G401.6 (cell line): ENCODE data around the gene MDN1.

Experiments used
- FAIRE-seq: peaks from 2 replicates; lab custom pipeline; 2012; peaks lifted over from hg19 to GRCh38; lab: Jason Lieb, UNC

MDN1 gene

DNA sequence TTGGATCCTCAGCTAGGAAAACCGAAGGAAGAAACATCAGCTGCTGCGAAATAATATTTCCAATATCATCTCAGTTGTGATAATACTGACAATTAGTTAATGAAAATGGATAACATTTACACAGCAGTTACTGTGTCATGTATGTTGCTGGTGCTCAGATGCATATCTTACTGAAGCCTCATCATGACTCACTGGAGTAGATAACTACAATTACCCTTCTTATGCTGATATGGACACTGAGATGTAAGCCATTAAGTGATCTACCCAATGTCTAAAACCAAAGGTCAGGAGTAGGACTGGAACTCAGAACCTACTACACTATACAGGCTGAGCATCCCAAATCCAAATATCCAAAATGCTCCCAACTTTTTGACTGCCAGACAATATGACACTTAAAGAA, 126.4 kb downstream of the MDN1 start:
- FAIRE-seq: no peak

DNA sequence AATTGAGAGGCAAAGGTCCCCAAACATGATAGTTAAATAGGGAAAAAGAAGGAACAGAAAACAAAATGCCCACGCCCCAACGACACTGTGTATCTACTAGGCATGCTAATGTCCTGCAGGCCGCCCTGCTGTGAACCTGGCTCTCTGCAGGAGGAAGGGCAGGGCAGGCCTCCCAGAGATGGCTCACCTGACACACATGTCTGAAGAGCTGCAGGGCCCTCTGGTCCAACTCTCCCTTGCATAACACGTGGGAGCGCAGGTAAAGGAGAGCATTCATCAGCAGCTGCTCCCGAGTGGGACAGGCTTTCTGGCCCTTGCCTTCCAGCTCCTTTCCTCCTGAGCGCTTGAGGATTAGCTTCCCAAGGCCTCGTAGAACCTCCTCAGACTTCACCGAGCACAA, 127.3 kb downstream of the MDN1 start:
- FAIRE-seq: no peak

DNA sequence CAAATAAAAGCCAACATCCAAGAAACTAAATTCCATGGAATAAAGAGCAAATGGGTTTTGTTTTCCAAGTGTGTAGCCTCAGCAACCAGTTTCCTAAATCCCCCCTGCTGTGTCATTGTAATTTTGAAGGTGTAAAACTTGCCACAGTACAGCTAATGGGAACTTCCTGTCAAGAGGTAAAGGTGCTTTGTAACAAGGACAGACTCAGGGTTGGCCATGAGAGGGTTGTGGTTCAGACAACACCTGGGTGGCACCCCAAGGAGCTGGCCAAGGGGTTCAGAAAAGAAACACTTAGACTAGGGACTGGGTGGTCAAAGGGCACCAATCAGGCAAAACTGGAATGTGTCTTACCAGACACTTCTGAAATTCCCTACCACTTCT, 128.7 kb downstream of the MDN1 start:
- FAIRE-seq: no peak

DNA sequence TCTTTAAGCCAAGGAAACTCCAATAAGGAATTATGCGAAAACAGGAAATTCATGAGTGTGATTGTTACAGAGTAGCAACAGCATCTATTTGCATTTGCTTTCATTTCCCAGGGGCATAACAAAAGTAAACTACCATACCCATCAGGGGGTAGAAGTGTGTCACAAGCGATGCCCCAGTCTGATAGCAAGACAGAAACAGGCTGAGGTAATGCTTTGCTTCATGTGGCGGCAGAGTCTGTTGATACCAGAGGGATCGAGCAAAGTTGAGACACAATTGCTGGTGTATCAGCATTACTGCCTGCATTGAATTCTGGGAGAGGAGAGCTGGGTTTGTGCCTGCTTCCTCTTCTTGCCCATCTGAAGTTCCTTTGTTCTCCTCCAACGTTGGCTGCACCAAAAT, 129.9 kb downstream of the MDN1 start:
- FAIRE-seq: no peak

DNA sequence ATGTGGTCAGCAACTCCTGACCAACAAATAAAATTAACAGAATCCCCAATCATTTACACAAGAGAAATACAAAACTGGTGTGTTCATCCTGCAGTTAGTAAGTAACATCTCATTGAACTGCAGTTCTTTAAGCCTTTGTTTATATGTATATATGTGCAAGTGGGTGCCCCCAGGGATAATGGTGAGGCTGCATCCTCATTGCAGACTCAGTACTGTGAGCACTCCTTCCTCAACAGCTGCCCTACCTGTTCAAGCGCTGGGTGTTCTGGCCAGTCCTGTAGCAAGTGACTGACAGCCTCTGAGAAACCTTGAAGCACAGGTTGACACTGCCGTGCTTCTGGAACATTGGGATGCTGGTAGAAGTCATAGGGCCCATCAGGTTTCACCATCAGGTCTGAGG, 131.3 kb downstream of the MDN1 start:
- no peak for FAIRE-seq

DNA sequence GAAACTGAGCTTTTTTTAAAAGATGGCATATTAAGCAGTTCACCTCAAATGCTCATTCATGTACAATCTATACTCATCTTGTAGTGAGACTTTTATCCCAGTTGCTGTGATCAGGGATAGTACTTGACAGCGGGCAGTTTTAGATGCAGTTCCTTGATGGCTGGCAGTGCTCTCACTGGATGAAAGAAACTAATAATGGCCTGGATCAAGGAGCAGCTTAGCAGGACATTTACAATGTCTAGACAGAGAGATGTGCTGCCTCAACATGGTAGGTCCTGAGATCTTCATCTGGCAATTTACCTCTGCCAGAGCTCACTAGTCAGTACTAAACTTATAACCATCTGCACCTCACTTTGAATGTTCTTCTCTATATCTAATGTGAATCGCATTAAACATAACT, 134.3 kb downstream of the MDN1 start:
- FAIRE-seq: no peak

DNA sequence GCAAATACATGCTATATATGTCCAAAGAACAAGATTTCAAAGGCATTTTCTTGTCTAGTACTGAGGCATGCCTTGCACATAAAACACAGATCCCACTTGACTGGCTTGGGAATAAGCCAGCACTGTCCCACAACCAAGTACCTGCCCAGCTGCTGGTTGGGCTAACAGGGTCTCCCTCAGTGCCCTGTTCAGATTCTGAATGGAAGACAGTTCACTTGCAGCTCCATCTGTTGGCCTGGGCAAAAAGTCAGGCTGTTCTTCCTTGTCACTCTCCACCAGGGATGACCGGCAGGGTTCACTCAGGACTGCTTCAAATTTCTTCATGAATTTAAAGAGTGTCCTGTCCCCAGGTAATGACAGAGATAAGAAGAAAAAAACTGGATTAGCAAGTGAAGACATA, 136.6 kb downstream of the MDN1 start:
- no peak for FAIRE-seq

DNA sequence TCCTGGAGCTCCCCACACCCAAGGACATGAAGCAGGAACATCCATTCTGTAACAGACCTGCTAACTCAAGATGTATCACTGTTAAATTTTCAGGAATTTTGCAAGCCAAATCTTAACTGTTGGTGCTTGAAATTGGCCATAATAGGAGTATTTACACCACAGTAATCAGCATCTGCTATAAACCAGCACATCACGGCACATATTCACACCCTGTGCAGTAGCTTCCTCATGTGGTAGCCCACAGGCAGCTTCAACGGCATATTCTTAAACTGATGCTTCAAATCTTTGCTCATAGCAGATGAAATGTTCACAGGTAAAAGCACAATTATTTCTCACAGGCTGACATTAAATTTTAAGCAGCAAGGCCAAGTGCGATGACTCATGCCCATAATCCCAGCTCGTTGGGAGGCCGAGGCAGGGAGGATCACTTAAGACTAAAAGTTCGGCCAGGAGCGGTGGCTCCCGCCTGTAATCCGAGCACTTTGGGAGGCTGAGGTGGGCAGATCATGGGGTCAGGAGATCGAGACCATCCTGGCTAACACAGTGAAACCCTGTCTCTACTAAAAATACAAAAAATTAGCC, 137.5 kb downstream of the MDN1 start:
- FAIRE-seq: no peak

DNA sequence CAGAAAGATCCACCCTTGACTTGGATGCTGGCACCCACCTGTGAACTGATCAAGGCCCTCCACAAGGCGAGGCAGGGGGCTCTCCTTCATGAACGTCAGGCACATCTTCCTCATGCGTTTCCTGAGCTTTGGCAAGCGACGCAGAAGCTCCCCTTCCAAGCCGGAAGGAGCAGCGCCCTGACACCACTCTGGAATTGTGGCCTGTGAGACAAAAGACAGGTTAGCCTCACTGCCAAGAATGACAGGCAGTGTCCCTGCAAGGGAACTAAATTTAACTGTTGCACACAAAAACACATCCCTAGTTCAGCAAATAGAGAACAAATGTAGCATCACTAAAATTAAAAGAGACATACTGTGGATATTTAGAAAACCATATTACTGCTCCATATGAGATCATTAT, 139.0 kb downstream of the MDN1 start:
- FAIRE-seq: no peak

DNA sequence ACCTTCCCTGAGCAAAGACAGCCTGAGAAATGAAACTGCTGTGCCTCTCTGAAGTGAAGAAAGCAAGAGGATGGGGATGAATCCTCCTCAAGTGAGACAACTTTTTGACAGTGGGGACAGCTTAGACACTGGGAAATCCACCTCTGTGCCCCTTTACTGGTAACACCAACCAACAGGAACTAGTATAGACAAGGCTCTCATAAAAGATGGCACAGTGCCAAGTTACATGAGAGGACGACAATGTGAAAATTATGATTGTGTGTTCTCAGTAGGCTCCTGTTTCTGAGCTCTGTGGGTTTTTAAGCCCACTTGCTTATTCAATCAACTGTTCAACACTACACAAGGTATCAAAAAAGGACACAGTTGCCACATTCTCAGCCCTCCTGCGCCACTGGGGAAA, 139.4 kb downstream of the MDN1 start:
- no peak for FAIRE-seq

DNA sequence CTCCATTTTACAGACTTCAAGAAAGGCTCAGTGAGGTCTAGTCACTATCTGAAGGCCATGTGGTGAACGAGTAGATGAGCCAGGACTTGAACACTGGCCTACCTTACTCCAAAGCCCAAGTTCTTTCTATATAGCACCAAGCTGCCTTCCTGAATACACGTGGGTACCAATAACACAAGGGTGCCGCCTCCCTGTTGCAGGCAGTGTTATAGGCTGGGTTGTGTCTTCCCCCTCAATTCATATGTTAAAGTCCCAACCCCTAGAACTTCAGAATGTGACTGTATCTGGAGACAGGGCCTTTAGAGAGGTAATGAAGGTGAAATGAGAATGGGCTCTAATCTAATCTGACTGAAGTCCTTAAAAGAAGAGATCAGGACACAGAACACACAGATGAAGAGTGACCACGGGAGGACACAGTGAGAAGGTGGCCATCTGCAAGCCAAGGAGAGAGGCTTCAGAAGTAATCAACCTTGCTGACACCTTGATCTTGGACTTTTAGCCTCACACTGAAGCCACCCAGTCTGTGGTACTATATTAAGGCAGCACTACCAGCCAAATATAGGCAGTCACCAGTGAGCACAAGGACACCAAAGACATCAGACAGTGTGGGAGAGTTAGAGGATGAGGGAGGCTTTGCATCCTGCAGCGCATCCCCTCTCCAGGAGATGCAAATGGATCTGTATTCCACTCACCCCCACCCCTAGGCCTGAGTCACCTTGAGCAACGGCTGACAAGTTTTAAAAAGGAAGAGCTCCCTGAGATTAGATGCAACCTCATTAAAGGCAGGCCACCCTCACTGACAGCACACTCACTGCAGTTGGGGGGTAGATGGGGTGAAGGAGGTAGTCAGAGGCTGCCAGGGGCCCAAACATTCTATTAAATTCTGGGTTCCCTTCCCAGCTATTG, 140.1 kb downstream of the MDN1 start:
- no peak for FAIRE-seq

DNA sequence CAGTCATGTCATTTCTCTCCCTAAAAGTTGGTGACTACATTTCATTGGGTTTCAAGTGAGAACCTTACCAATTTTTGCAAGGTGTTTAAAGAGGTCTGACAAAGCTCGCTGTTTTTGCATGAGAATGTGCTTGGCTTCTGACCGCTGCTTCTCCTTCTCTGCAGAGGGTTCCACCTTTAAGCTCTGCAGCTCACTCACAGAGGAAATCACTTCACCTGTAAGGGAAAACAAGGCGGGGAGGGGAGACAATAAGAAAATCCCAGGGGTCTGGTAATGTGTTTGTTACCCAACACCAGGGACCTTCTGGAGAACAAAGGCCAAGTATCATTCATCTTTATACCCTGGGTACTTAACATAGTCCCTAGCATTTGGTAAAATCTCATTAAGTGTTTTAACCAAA, 141.1 kb downstream of the MDN1 start:
- no peak for FAIRE-seq

DNA sequence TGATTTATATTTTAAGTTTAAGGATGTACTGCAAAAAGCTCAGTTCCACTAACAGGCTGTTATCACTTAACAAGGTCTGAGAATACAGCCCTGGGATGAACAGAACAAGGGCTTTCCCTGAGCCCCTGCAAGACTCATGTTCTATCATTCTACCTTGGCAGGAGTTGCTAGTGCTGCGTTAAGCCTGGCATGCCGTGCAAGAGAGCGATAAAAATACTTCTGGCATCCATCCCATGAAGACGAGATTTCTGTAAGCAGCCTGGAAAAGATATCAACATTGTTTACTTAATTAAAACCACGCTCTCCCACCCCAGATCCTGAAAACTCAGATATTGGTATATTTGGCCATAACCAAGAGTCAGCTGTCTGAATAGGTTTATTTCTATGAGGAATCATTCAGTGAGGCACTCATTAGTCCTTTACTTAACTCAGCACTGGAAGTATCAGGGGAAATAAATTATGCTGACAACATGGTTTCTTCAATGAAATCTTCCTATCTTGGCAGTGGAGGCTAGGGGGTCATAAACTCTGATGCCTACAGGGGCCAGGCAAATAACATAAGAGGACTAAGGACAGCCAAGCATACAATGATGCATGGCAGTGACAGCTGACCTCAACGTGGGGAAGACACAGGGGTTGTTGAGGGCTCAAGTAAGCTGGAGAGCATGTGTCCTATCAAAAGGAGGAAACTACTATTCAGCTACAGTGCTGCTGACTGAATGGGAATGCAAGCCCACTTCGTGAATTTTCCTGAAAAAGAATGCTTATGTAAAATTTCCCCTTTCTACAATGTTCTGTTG, 143.4 kb downstream of the MDN1 start:
- no peak for FAIRE-seq

DNA sequence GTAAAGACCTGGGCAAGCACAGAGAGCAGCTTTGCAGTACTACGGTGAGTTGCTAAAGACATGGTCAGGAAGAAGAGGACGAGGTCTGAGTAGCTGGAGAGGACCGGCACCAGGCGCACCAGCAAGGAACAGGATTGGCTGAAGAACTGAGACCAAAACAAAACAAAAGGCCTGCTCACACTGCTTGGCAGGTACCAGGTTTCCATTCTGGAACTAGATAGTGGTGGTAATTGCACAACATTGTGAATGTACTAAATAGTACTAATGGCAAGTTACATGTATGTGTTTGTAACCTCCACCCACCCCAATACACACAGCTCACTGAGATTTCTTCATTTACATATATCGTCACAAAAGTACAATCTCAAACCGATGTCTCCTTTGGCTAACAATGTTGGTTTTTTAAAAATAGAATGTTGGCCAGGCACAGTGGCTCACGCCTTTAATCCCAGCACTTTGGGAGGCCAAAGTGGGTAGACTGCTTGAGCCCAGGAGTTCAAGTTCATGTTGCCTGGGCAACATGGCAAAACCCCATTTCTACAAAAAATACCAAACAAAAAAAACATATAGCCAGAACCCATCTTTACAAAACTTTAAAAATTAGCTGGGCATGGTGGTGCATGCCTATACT, 148.5 kb downstream of the MDN1 start:
- FAIRE-seq: no peak

DNA sequence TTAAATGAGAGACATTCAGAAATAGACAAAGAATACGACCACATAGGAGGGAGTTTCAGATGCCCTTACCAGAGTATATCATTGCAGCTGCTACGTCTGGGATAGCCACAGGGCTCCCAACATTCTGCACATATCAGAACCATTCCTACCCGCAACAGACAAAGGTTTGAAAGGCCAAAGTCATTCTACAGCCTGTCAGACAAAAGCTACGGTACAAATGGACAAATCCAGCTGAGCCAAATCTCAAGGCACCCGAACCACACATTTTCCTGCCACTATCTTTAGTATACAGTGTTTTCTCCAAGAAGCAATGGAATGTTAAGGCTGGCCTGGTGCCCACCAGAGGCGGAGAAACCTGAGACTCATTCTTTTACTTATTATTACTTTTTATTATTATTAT, 150.6 kb downstream of the MDN1 start:
- FAIRE-seq: no peak

DNA sequence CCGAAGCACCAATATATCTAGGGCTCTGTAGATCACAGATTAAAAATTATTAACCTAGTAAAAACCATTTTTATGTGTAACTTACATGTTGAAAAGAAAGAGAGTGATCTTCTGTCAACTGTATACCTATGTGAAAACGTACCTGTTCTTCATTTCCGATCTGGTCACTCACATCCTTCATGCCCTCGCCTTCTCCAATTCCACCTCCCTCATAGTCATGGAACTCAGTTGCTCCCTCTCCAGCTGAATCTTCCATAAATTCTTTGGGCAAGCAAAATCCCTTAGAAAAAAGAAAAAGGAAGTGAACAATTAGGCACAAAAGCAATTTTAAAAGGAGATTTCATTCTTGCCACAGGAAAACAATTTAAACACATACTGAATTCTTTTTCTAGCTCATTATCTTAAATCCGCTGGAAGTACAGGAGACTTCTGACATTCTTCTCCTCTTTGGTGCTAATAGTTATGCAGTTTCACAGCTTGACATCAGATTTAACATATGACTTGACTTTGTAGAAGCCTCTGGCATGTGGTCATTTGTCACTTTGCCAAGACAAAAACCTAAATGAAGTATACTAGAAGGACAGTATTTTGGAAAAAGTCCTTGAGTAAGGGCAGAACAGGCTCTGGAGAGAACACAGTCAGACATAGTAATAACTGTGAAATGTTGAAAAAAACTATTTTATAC, 151.6 kb downstream of the MDN1 start:
- FAIRE-seq: peak; percentile 55

DNA sequence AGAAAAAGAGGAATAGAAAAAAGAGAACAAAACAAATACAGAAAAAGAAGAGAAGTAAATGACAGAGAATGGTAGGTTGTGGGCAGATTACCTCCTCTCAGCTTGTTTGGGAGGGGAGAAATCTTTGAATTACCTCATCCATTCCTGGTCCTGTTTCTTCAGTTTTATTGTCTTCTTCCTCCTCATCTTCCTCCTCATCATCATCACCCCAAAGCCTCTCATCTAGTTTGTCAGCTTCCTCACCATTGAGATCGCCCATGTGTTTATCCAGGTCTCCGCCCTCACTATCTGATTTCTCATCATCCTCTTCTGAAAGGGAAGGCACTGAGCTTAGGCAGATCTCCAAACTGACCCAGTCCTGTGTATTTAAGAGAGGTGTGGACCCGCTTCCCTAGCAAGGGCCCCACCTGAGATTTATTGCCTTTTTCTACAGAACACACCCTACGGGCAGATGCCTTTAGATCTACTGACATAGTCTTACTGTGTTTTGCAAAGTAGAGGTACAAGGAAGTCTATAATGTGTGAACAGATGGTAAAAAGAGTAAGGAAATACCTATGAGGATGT, 156.9 kb downstream of the MDN1 start:
- no peak for FAIRE-seq

DNA sequence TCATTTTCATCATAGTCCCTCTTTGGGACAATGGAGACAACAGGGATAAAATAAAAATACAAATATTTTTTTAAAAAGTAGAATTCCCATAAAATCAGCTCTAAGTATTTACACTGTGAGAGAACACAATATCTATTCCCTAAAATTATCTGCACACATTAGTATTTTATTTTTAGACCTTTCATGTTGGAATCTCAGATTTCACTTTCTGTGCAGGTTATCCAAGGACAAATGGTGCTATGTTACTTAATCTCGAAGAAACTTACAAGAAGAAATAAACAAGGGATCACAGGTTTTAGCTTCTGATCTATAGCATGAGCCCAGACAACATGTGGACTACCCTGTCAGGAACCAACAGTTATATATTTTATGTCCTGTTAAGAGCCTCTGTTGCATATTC, 158.0 kb downstream of the MDN1 start:
- FAIRE-seq: no peak

DNA sequence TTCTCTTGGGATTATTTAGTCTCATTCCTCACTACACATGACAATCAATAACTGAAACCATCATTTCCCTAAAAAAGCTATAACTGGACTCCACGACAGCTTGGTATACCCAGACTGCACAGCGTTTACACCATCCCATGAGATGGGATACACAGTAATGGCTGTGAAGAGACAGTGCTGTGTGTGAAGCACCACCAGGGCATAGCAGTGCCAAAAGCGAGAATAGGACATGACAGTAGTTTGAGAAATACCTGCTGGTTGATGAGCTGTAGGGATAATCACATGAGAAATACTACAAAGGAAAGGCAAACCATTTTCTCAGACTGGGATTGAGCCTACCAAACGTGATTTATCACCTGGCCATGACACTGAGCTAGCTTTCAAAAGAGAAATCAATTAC, 158.6 kb downstream of the MDN1 start:
- FAIRE-seq: no peak

DNA sequence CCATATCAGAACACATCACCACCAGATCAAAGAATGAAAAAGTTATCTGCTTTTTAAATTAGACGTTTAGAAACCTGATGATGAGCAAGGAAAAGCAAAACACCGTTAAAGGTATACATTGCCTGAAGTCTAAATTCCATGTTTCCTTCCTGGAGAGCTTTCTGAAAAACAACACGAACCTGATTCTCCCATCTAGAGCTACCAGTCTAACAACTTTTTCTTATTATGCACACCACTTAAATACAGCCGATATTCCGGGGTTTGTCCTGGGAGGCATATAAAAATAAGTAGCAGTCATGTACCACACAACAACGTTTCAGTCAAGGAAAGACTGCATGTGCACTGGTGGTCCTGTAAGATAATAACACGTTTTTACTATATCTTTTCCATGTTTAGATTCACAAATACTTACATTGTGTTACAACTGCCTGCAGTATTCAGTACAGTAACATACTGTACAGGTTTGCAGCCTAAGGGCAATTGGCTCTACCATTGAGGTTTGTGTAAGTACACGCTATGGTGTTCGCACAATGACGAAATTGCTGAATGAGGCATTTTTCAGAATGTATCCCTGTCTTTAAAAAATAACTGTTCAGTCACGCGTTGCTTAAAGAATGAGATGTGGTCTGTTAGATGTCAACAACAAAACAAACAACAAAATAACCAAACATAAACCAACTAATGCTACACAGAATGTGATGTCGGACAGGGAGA, 162.0 kb downstream of the MDN1 start:
- no peak for FAIRE-seq

DNA sequence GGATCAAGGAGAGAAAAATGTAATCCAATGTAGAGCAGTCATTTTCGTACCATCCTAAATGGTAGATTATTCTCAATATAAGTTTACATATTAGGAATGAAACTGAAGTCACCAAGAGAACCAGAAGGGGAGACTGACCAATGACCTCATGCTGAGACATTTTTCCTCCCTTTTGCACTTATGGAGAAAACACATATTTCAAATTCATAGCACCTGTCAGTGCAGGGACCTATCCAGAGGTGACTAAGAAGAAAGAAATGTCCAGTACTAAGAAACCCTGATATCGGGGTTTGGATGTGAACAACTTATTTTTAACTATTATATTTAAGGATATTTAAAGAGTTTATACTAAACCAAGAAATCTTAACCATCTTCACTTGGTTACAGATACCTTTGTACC, 164.5 kb downstream of the MDN1 start:
- FAIRE-seq: no peak
